Measurements from ENCODE around the gene AKT1S1. TPM values are rescaled to one million over a fixed set of nuclear protein-coding genes. Genes with fewer than 3 reads are reported as not detected.

Gene AKT1S1
- total and polyA plus RNA-seq, 2 donors (not counting 1 experiment from before 2014, with no cell fraction given): 16.6 to 23.0 TPM

DNA sequence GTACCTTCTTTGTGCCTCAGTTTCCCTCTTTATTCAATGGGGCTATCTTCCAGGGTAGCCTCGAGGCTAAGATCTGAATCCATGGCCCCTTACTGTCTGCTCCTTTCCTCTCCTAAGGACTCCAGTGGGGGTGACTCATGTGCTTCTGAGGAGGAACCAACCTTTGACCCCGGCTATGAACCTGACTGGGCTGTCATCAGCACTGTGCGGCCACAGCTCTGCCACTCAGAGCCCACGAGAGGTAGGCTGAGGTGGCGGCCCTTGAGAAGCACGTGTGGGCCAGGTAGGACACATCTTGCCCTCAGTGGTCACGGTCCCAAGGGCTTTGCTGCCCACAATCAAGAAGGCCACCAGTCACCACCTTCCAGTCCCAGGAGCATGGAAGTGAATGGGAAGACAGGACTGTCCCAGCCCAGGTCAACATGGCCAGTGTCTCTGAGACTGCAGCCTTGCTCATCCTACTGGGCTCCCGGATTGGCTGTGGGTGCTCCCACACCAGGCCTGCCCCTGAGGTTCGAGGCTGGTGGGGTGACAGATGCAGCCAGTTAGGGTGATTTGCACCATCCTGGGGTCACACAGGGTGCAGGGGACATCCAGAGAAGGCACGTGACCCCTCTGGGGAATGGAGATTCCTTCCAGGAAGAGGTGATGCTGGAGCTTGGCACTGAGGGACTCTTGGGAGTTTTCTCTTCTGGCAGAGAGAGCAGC lies 3.2 kb upstream of the AKT1S1 start:
- H3K36me3 ChIP-seq (replicated peaks in 1 of 2; ENCODE audit: control extremely low read depth in 1 of 2, control insufficient read depth in 1 of 2, extremely low read depth in 1 of 2, insufficient read depth in 2 of 2, low read length in 1 of 2): peaks cover 0 to 62% of the 10 kb centered on the region in 2 experiments
- intact Hi-C loops (cut with micrococcal nuclease): no loop called here
- H3K79me2 ChIP-seq (ENCODE audit: control insufficient read depth, insufficient read depth, low read length): peaks cover 19% of the 10 kb centered on the region
- no peak overlapping the region for H2AFZ ChIP-seq (ENCODE audit: insufficient read depth, low read depth, low read length, poor library complexity, severe bottlenecking)
- H3K27ac ChIP-seq (ENCODE audit: low read length in 2 of 2): no peak overlapping the region
- H3K27ac Mint-ChIP-seq: no peak overlapping the region
- no peak overlapping the region for H3K4me3 Mint-ChIP-seq
- no peaks in the 10 kb centered on the region for H3K9me3 ChIP-seq (ENCODE audit: control extremely low read depth in 1 of 3, control insufficient read depth in 2 of 3, insufficient read depth in 1 of 3, low read length in 2 of 3)
- H4K20me1 ChIP-seq (ENCODE audit: control insufficient read depth, insufficient read depth, low read length, poor library complexity, severe bottlenecking): peaks cover 47% of the 10 kb centered on the region
- ChIA-PET CTCF (interaction anchor here (1.6 kb wide), 1 partner anchor 10 kb away, joined by 5 read pairs; no protein-coding TSS in a partner anchor), POLR2A (no interaction called here)
- no peak overlapping the region for H3K4me2 ChIP-seq (replicated peaks; ENCODE audit: low read depth, low read length, poor library complexity, severe bottlenecking)
- TF ChIP-seq, protein P1, sequence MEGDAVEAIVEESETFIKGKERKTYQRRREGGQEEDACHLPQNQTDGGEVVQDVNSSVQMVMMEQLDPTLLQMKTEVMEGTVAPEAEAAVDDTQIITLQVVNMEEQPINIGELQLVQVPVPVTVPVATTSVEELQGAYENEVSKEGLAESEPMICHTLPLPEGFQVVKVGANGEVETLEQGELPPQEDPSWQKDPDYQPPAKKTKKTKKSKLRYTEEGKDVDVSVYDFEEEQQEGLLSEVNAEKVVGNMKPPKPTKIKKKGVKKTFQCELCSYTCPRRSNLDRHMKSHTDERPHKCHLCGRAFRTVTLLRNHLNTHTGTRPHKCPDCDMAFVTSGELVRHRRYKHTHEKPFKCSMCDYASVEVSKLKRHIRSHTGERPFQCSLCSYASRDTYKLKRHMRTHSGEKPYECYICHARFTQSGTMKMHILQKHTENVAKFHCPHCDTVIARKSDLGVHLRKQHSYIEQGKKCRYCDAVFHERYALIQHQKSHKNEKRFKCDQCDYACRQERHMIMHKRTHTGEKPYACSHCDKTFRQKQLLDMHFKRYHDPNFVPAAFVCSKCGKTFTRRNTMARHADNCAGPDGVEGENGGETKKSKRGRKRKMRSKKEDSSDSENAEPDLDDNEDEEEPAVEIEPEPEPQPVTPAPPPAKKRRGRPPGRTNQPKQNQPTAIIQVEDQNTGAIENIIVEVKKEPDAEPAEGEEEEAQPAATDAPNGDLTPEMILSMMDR (IDR thresholded peaks at IDR 0.05): no peak
- TF ChIP-seq EZH2 (IDR thresholded peaks at IDR 0.05; ENCODE audit: borderline replicate concordance, insufficient read depth, low read depth, low read length, poor library complexity, severe bottlenecking): no peak
- 96% methylated on average over 9 of the region's 10 CpGs for WGBS (ENCODE audit: insufficient coverage)
- ATAC-seq (ENCODE audit: low read depth) (no peak), DNase-seq (no peak)
- H3K27me3 ChIP-seq (replicated peaks in 1 of 4; ENCODE audit: control extremely low read depth in 1 of 4, control insufficient read depth in 3 of 4, insufficient read depth in 4 of 4, low read length in 3 of 4): no peaks in the 10 kb centered on the region
- no peak overlapping the region for H3K9ac ChIP-seq (ENCODE audit: low read length)
- H3K9me3 Mint-ChIP-seq (ENCODE audit: insufficient read depth): no peaks in the 10 kb centered on the region
- no peak overlapping the region for H3K4me3 ChIP-seq (ENCODE audit: control extremely low read depth in 1 of 5, extremely low read depth in 1 of 5, insufficient read depth in 1 of 5, low read depth in 2 of 5, low read length in 4 of 5)
- H3K27me3 Mint-ChIP-seq: no peaks in the 10 kb centered on the region
- peaks cover 12 to 20% of the 10 kb centered on the region in 2 donors for H3K4me1 ChIP-seq (ENCODE audit: control insufficient read depth in 2 of 2, insufficient read depth in 2 of 2, low read length in 2 of 2)
- H3K4me1 Mint-ChIP-seq: peaks cover 19% of the 10 kb centered on the region

DNA sequence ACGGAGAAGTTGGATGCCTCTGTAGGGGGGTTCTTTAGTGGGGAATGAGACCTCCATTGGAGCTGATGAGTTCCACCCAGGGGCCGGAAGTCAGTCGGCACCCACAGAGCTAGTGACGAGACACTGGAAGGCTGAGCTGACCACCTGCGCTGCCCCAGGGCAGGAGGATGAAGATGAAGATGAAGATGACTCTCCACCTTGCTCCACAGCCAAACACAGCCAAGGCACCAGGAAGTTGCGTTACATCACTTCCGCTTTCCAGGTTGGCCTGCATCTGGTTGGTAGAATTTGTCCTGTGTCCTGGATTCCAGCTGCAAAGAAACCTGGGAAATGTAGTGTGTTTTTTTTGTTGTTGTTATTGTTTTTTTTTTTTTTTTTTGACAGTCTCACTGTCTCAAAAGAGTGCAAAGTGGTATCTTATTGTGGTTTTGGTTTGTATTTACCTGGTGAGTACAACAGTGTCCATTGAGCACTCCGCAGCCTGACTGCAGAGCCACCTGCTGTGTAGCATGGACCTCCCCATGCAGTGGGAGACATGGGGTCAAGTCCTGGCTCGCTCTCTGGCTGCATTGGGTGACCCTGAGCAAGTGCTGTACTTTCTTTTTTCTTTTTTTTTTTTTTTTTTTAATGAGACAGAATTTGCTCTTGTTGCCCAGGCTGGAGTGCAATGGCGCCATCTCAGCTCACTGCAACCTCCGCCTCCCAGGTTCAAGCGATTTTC lies 2.2 kb upstream of the AKT1S1 start:
- H3K27ac Mint-ChIP-seq: no peak overlapping the region
- H3K9ac ChIP-seq (ENCODE audit: low read length): no peak overlapping the region
- TF ChIP-seq, protein P1 (IDR thresholded peaks at IDR 0.05): no peak
- TF ChIP-seq EZH2 (IDR thresholded peaks at IDR 0.05; ENCODE audit: borderline replicate concordance, insufficient read depth, low read depth, low read length, poor library complexity, severe bottlenecking): no peak
- H4K20me1 ChIP-seq (ENCODE audit: control insufficient read depth, insufficient read depth, low read length, poor library complexity, severe bottlenecking): peaks cover 47% of the 10 kb centered on the region
- no peak overlapping the region for H2AFZ ChIP-seq (ENCODE audit: insufficient read depth, low read depth, low read length, poor library complexity, severe bottlenecking)
- intact Hi-C loops (cut with micrococcal nuclease): no loop called here
- H3K27ac ChIP-seq (ENCODE audit: low read length in 2 of 2): no peak overlapping the region
- no peak overlapping the region for H3K4me2 ChIP-seq (replicated peaks; ENCODE audit: low read depth, low read length, poor library complexity, severe bottlenecking)
- H3K27me3 Mint-ChIP-seq: no peaks in the 10 kb centered on the region
- ATAC-seq (ENCODE audit: low read depth): no peak
- WGBS (ENCODE audit: insufficient coverage): 100% methylated on average over 6 of the region's 12 CpGs
- H3K79me2 ChIP-seq (ENCODE audit: control insufficient read depth, insufficient read depth, low read length): peaks cover 28% of the 10 kb centered on the region
- no peaks in the 10 kb centered on the region for H3K9me3 ChIP-seq (ENCODE audit: control extremely low read depth in 1 of 3, control insufficient read depth in 2 of 3, insufficient read depth in 1 of 3, low read length in 2 of 3)
- POLR2A ChIA-PET: interaction anchor here (0.7 kb wide), 1 partner anchor 752 kb away, joined by 4 read pairs; no protein-coding TSS in a partner anchor
- DNase-seq: no peak
- CTCF ChIA-PET: interaction anchor here (0.6 to 1.2 kb wide), 2 partner anchors 10 to 486 kb away, joined by 3 to 4 read pairs; no protein-coding TSS in a partner anchor
- no peaks in the 10 kb centered on the region for H3K27me3 ChIP-seq (replicated peaks in 1 of 4; ENCODE audit: control extremely low read depth in 1 of 4, control insufficient read depth in 3 of 4, insufficient read depth in 4 of 4, low read length in 3 of 4)
- H3K4me1 ChIP-seq (ENCODE audit: control insufficient read depth in 2 of 2, insufficient read depth in 2 of 2, low read length in 2 of 2): peaks cover 12 to 20% of the 10 kb centered on the region in 2 donors
- H3K4me1 Mint-ChIP-seq: peaks cover 21% of the 10 kb centered on the region
- no peak overlapping the region for H3K4me3 Mint-ChIP-seq
- no peaks in the 10 kb centered on the region for H3K9me3 Mint-ChIP-seq (ENCODE audit: insufficient read depth)
- peaks cover 0 to 58% of the 10 kb centered on the region in 2 experiments for H3K36me3 ChIP-seq (replicated peaks in 1 of 2; ENCODE audit: control extremely low read depth in 1 of 2, control insufficient read depth in 1 of 2, extremely low read depth in 1 of 2, insufficient read depth in 2 of 2, low read length in 1 of 2)
- H3K4me3 ChIP-seq (ENCODE audit: control extremely low read depth in 1 of 5, extremely low read depth in 1 of 5, insufficient read depth in 1 of 5, low read depth in 2 of 5, low read length in 4 of 5): no peak overlapping the region
